ENCODE measurements around the gene INS. TPM values are rescaled to one million over a fixed set of nuclear protein-coding genes. Genes with fewer than 3 reads are reported as not detected.

The INS gene
- total RNA-seq, 4 donors from 2014 or later, result not detected

DNA sequence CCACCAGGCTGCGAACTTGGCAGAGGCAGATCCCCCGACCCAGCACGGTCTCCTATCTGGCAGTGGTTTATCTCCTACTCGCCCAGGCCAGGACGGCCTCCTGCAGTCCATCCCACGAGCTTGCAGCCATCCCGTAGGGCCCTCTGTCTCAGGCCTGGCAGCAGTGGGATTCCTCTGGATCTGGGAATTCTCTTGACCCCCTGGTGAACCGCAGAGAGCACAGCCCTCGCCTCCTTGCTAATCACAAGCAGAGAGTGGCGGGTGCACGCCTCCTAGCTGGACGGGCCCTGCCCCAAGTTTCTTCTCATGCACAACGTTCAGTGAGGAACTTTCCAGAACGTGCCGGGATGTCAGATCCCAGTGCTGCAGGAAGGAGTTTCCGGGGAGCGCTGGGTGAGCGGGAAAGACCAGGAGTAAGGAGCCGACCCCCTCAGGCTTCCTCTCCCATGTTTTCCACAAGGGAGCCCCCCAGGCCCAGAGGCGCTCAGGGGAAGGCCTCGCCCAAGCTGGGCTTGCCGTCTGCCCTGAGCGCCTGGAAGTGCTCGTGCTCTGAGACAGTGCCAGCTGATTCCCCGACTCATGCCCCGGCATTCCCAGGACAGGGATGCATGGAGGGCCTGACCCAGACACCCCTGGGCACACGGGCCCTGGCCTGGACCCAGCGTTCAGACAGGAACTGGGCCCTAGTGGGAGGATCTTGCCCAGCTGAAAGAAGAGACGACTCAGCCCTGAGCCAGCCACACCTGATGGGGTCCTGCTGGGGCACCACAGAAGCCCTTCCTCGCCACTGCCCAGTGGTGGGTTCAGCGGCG, 46.4 kb downstream of the INS start:
- Histone ChIP-seq H3K4me3 (no peak overlapping the region), H3K27ac (no peak overlapping the region), H3K9me3 (peaks cover 0 to 39% (median 0%) of the 10 kb centered on the region in 3 donors), H3K36me3 (no peaks in the 10 kb centered on the region), H3K4me1 (no peaks in the 10 kb centered on the region), H3K27me3 (peaks cover 28% of the 10 kb centered on the region)
- no peak for ATAC-seq
- TF ChIP-seq POLR2AphosphoS5 (IDR thresholded peaks at IDR 0.05) (no peak), CTCF (IDR thresholded peaks at IDR 0.05) (no peak), EP300 (IDR thresholded peaks at IDR 0.05) (no peak), POLR2A (IDR thresholded peaks at IDR 0.05) (no peak)
- 82% methylated on average over 2 of the region's 32 CpGs; no CpG with 5 or more reads in 1 of the 2 donors for WGBS, 2 donors (ENCODE audit: low coverage in 1 of 2)

DNA sequence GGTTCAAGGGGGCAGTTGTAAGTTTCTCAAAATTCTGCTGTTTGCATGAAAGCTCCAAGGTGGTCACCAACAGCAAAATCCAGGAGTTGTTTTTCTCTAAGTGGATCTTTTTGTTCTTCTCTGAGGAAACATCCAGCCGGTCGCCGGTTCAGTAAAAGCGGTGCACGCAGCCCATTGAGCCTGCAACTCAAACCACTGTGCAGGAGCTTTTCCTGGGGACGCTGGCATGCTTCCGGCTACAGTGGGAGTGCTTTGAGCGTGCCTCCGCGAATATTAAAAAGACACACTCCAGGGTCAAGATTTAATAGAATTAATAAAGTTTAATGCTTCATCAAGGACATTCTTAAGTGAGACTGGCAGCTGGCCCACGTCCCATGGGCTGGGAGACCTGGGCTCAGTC, 47.2 kb downstream of the INS start:
- Histone ChIP-seq H3K4me1 (no peaks in the 10 kb centered on the region), H3K27me3 (peaks cover 32% of the 10 kb centered on the region), H3K36me3 (no peaks in the 10 kb centered on the region), H3K4me3 (no peak overlapping the region), H3K9me3 (peaks cover 0 to 40% (median 0%) of the 10 kb centered on the region in 3 donors), H3K27ac (no peak overlapping the region)
- ATAC-seq, result no peak
- WGBS, 2 donors (ENCODE audit: low coverage in 1 of 2), result 66 to 75% methylated on average over 6 to 7 of the region's 11 CpGs
- TF ChIP-seq POLR2A (IDR thresholded peaks at IDR 0.05) (no peak), POLR2AphosphoS5 (IDR thresholded peaks at IDR 0.05) (no peak), EP300 (IDR thresholded peaks at IDR 0.05) (no peak), CTCF (IDR thresholded peaks at IDR 0.05) (no peak)

- Histone ChIP-seq H3K9me3 (peaks cover 0 to 9% (median 0%) of the 10 kb centered on the region in 3 donors), H3K4me3 (no peak overlapping the region), H3K4me1 (no peaks in the 10 kb centered on the region), H3K27me3 (peaks cover 29% of the 10 kb centered on the region), H3K36me3 (no peaks in the 10 kb centered on the region), H3K27ac (no peak overlapping the region)
- no peak for ATAC-seq
- TF ChIP-seq POLR2A (IDR thresholded peaks at IDR 0.05) (no peak), POLR2AphosphoS5 (IDR thresholded peaks at IDR 0.05) (no peak), EP300 (IDR thresholded peaks at IDR 0.05) (no peak), CTCF (IDR thresholded peaks at IDR 0.05) (no peak)
- WGBS, 2 donors (ENCODE audit: low coverage in 1 of 2), result 84 to 87% methylated on average over 7 to 12 of the region's 12 CpGs
These were observed 50.5 kb downstream of the INS start for GRCh38 chr11:2110521-2110920.

Small RNA genes lying within 50 kb of the gene (small RNA-seq; reads per million reads assigned to genes)
- gene MIR4686 (0 reads per million in 4 donors), gene MIR483 (0 to 1.4 (median 0.37) reads per million in 4 donors)

Other genes starting within 250 kb of the INS start
- gene TNNT3, start 241.5 kb downstream of the INS start, total RNA-seq, result 1 to 10 TPM; 1.7 to 4.3 (median 2.5) TPM
- 100 to 1,000 TPM in 2 of 4 donors, 10 to 100 TPM in 2; 87.0 to 132 (median 106) TPM for gene MRPL23, start 213.9 kb downstream of the INS start, total RNA-seq
- gene H19, start 163.4 kb downstream of the INS start, total RNA-seq, result 100 to 1,000 TPM in 3 of 4 donors, 10 to 100 TPM in 1; 77.5 to 429 (median 399) TPM
- gene IGF2, start 21.8 kb downstream of the INS start, total RNA-seq, result 10 to 100 TPM in 3 of 4 donors, 1 to 10 TPM in 1; 8.7 to 49.5 (median 28.7) TPM
- under 1 TPM in 2 of 4 donors, not detected in 2; 0.27 TPM for gene TH, start 10.6 kb upstream of the INS start, total RNA-seq
- gene ASCL2, start 109.4 kb upstream of the INS start, total RNA-seq, result under 1 TPM in 1 of 4 donors, not detected in 3; 0.27 TPM
- under 1 TPM; 0.15 to 0.78 (median 0.42) TPM for gene C11orf21, start 140.7 kb upstream of the INS start, total RNA-seq
- gene TSPAN32, start 140.8 kb upstream of the INS start, total RNA-seq, result 1 to 10 TPM in 2 of 4 donors, under 1 TPM in 1, not detected in 1; 0.62 to 3.6 (median 3.6) TPM
- 100 to 1,000 TPM; 327 to 576 (median 541) TPM for gene CD81, start 216.1 kb upstream of the INS start, total RNA-seq
- 10 to 100 TPM; 54.8 to 70.2 (median 66.3) TPM for gene TSSC4, start 239.5 kb upstream of the INS start, total RNA-seq